HG03108 (cell line): ENCODE results near the gene METTL18.

Experiments
- ATAC-seq: cut with Tn5 transposase; IDR thresholded peaks from one replicate; pipeline ENCODE4 v1.9.1; 2021; ENCODE audit warnings: moderate library complexity; ENCODE audit not compliant: unreplicated experiment

The METTL18 gene

DNA sequence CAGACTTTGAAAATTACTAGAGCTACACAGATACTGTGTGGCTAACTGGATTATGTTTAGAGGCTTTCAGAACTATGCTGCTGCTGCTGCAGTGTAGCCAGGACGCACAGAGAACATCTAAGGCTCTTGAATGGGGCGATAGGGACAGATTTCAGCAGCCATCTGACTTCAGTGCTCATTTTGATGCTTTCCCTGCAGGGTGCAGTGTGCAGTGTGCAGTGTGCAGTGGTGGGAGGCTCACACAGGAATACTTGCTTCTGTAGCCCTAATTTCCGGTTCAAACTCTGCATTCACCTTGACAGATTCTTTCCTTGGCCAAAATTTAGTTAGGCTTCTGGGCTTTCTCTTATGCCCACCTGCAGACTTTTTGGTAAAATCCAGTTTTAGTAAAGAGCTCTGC, 7.7 kb downstream of the METTL18 start:
- no peak for ATAC-seq

DNA sequence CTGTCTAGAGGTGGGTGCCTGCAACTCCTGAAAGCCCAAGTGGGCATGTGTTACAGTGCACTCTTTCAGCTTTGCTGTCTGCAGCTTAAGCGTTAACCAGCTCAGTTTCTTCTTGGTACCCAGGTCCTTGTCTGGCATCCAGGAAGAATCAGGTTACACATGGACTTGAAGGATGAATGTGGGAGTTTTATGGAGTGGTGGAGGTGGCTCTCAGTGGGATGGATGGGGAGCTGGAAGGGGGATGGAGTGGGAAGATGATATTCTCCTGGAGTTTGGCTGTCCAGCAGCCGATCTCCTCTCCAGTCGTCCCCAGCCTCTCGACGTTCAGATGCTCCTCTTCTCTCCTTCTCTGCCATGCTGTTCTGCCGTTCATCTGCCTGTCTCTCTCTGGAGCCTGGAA, 9.4 kb downstream of the METTL18 start:
- ATAC-seq, result no peak

DNA sequence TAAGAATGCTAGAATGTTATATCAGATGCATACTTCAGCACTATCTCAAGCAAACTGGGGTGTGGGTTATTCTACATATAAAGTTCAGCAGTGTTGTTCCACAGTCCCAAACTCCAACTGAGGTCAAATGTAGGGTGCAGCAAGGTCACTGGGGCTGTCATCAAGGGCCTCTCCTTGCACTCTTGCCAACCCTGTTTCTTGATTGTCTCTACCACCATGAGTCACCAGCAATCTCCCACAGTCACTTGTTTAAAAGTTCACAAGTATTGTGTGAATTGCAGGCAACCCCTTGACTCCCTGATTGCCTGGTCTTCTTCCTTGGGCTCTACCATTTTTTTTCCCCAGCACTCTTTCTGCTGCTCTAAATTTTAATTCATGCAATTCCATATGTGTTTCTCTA, 10.6 kb downstream of the METTL18 start:
- ATAC-seq, result no peak

DNA sequence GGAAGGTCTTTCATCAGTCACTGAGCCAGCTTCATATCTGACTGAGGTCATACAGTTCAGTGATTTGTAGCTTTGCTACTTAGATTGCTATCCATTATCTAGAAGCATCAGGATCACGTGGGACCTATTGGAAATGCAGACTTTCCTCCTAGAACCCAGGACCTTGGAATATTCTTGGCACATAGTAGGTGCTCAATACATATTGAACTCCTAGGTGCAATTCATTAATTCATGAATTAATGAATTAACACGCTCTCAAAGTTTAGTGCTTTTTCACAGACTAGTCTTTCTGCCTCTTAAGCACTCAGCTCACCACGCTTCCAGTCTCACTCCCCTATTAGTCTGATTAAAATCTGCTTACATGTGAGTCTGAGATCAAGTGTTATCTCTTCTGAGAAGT, 12.1 kb downstream of the METTL18 start:
- ATAC-seq, result no peak

DNA sequence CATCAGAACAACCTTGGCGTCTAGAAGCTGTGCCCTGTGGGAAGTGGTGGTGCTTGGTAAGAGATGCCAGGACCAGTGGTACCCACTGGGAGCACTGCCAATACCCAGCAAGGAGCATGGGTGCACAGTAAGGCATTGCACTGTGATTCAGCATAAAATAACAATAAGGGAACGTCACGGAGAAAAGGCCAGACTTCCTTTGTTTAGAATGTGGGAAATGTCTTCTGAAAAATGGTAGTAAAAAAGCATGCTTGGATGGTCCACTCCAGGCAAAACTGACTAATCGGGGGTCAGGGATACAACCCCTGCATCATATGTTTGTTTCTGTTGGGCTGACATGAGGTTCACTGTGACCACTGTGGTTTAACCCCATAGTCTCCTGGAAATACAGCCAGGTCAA, 14.7 kb downstream of the METTL18 start:
- ATAC-seq, result no peak

DNA sequence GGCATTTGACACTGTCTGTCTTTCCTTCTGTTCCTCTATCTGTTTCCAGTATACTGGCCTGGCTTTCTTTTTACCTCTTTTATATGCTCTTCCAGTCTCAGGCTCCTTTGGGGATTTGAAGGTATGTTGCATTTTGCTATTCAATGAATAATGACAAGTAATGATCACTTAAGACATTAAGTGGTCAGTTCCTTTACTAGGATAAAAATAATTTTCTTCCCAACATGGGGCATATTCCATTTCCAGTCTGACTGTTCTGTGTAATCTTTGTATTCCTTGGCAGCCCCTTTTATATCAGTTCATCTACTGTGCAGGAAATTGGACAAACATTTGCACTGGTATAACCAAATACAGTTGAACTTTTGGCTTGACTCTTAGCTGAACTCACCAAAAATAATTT, 15.6 kb downstream of the METTL18 start:
- no peak for ATAC-seq

DNA sequence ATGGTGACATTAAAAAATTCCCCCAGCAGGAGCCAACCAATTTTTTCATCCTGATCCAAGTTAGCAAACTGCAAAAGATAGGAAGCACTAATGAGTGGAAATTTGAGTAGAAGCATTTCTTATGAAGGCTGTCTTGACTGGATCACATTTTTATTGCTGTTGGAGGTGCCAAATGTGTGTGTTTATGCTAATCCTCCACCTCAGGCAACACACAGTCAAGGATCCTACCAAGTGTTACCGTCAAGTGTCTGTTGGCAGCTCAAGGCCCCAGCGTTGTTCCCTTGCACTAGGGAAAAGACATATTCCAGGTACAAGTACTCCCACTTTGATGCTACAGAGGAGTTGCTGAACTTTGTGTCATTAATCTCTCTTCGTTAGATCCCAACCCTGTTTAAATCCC, 18.3 kb downstream of the METTL18 start:
- no peak for ATAC-seq

DNA sequence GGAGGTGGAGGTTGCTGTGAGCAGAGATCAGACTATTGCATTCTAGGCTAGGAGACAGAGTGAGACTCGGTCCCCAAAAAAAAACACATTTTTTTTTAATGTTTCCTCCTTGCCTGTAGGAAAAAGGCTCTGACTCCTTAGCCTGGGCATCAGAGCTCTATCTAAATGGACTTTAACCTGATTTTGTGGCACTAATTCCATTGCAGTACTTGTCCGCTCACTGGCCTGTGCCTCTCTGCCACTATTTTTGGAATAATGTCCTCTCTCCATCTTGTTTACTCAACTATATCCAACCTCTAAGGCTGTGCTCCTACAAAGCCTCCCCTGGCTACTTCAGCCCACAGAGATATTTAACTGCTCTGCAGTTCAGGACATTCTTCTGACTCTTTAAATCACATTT, 26.5 kb downstream of the METTL18 start:
- ATAC-seq, result no peak

DNA sequence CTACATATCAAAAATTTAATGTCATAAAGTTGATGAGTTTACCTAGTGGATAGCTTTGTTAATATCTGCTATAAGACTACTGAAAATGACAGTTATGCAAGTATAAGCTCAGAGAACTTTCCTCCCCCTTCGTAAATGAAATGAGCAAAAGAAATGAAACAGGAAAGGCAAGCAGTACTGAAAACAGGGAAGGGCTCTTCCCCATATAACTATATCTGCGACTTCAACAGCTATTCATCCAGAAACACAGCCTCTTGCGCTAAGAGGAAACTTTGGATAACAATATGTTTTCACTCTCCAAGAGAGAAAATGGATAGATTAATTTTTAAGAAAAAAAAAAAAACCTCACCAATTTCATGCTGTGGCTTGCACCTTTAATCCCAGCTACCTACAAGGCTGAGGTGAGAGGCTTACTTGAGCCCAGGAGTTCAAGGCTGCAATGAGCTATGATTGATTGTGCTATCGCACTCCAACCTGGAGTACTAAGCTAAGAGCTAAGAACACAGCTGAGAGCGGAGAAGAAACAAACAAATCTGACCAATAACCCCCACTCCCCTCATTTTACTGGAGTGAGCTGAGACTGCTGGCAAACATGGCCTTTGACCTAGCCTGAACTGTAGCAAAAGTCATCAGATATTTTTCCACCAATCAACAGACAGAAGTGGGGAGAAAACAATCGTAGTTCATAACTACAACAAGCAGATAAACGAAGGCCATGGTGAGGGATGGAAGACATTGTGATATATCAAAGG, 29.0 kb downstream of the METTL18 start:
- no peak for ATAC-seq

DNA sequence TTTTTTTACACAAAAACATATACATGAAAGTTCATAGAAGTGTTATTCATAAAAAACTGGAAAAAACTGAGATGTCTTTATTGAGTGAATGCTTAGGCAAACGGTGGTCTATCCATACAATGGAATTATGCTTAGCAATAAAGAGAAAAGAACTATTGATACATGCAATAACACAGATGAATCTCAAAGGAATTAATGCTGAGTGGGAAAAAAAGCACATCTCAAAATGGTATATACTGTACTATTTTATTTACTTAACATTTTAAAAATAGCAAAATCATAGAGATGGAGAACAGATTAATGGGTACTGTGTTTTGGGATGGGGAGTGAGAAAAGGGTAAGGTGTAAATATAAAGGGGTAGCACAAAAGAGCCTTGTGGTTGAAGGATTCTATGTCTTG, 29.8 kb downstream of the METTL18 start:
- no peak for ATAC-seq

DNA sequence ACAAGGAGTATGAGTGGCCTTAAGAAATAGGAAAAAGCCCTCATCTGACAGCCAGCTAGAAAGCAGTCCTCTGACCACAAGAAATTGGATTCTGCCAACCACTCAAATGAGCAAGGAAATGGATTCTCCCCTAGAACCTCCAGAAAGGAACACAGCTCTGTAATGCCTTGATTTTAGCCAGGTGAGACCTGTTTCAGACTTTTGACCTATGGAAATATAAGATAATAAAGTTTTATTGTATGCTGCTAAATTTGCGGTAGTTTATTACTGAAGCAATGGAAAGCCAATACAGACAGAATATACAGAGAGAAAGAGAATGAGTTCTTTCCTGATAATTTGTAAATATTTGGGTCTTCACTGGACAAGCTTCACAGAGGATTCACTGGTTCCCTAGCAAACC, 32.0 kb downstream of the METTL18 start:
- ATAC-seq, result no peak

DNA sequence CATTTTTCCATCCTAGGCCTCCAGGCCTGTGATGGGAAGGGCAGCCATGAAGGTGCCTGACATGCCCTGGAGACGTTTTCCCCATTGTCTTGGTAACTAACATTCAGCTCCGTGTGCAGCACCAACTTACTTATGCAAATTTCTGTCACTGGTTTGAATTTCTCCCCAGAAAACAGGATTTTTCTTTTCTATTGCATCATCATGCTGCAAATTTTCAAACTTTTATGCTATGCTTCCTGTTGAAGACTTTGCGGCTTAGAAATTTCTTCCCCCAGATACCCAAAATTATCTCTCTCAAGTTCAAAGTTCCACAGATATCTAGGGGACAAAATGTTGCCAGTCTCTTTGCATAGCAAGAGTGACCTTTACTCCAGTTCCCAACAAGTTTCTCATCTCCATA, 35.7 kb downstream of the METTL18 start:
- ATAC-seq, result no peak

DNA sequence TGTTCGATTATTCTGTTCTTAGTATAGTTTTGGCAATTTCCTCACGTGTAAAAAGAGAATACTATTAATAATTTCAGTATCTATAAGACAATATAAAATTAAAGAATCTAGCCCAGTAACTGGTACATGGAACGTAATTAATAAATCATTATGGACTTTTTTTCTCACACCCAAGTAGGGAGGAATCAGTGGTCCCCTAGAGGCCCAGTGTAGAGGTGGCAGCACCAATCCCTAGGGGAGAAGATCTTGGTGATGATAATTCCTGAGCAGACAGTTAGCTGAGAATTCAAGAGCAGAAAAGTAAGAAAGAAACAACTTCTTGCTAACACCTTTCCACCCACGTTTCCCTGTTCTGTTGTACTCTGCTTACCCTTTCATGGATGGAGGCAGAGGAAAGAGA, 41.2 kb downstream of the METTL18 start:
- ATAC-seq, result no peak

DNA sequence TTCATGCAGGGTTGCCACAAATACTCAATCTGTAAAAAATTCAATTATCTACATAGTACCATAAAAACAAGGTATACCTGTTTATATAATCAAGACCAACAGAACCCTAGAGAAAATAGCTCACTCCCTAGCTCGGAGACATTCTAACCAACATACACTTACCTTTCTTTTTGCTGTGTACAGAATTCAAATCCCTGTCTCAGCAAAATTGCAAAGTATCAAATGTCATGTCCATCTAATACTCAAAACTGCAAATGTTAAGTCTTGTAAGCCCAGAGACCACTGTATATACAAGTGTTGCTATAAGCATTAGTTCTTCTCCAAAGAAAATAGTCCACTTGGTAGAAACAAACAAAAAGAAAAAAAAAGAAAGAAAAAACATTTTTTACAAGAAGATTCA, 44.7 kb downstream of the METTL18 start:
- ATAC-seq, result no peak

DNA sequence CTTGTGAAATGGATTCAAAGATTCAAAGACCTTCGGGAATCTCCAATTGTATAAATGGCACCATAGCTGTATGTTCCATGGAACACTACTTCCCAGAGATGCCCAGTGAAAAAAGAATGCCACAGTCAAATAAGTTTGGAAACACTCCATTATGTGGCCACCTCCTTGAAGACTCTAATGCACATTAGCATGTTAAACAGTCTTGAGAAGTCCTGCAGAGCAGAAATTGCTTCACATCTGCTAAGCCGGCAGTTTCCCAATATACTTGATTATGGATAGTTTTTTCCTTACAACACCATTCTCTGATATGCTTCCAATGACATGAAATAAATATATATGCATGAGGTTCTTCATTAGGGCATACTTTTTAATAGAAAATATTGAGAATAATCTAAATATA, 48.2 kb downstream of the METTL18 start:
- ATAC-seq, result no peak

DNA sequence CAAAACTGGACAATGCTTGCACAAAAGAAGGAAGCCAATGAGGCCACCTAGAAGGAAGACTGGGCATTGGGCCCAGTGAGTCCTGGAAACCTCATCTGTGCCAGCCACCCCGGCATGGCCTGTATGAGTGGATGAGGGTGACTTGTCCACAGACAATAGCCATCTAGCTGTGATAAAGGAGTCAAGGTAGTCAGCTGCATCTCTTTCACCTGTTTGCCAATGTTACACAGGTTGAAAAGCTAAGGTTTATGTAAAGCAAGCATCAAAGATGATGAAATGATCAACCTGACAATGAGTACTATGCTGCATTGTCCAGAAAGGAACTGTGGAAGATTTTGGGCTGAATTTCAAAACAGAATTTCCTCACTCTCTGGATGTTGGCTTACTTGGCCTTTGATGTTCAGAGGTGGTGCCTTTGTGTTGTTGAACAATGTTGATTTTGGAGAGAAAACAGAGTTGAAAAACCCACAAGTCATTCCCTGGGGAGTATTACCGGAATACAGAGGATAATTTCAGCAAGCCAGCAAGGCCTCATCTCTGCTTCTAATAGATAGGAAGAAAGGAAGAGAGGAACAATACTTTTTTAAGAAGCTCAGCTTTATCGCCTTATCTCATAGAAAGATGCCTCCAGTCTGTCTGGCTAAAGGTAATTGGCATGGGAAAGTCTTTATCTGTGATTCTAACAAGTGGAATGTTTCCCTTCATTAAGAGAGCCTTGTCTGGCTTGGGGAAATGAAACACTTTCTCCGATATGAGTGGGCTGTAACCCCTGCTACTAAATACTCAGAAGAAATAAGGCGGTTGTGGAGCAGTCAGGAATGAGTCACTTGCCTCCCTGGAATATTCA, 49.5 kb downstream of the METTL18 start:
- no peak for ATAC-seq
